B cell (primary cell): Measurements from ENCODE around the gene GPR135.

Experiments
- EZH2 ChIP-seq: IDR thresholded peaks from 2 replicates; pipeline ENCODE4 v1.6.1; 2012; ENCODE audit warnings: borderline replicate concordance, low read depth, mild to moderate bottlenecking, moderate library complexity, low read length; ENCODE audit not compliant: insufficient read depth, poor library complexity, severe bottlenecking
- TF ChIP-seq, protein P1 (sequence below): fragments of 200-600 bp; IDR thresholded peaks from one replicate; pipeline ENCODE4 v1.8.0; 2022; ENCODE audit warnings: antibody characterized with exemption, mild to moderate bottlenecking

GRCh38 chr14:59475709-59476108 lies 10.5 kb upstream of the GPR135 start:
- TF ChIP-seq, protein P1, sequence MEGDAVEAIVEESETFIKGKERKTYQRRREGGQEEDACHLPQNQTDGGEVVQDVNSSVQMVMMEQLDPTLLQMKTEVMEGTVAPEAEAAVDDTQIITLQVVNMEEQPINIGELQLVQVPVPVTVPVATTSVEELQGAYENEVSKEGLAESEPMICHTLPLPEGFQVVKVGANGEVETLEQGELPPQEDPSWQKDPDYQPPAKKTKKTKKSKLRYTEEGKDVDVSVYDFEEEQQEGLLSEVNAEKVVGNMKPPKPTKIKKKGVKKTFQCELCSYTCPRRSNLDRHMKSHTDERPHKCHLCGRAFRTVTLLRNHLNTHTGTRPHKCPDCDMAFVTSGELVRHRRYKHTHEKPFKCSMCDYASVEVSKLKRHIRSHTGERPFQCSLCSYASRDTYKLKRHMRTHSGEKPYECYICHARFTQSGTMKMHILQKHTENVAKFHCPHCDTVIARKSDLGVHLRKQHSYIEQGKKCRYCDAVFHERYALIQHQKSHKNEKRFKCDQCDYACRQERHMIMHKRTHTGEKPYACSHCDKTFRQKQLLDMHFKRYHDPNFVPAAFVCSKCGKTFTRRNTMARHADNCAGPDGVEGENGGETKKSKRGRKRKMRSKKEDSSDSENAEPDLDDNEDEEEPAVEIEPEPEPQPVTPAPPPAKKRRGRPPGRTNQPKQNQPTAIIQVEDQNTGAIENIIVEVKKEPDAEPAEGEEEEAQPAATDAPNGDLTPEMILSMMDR: no peak
- TF ChIP-seq EZH2: no peak
